Cardiac fibroblast (primary cell): ENCODE data around the gene SEMA4D.

Source experiments
- DNase-seq, 2 donors: peaks; one replicate each; pipeline versions ENCODE4 v3.0.0 to v3.0.0-alpha.2; 2010; ENCODE audit warnings: low read depth in 2 of 2
- H3K4me3 ChIP-seq, 2 donors: replicated peaks in 1 of 2; 1 replicate in 1 of 2; 2 replicates in 1 of 2; pipeline ENCODE4 v1.5.1; 2011; ENCODE audit warnings: low read depth in 2 of 2, low read length in 2 of 2, mild to moderate bottlenecking in 2 of 2, moderate library complexity in 1 of 2
- CTCF ChIP-seq: IDR thresholded peaks from one replicate; pipeline ENCODE4 v1.5.1; 2011; ENCODE audit warnings: low read depth, mild to moderate bottlenecking, low read length, inconsistent platforms

SEMA4D gene

GRCh38 chr9:89488131-89488530 is 9.8 kb downstream of the SEMA4D start:
- TF ChIP-seq CTCF, result no peak
- no peak for DNase-seq
- H3K4me3 ChIP-seq, result no peak overlapping the region

- H3K4me3 ChIP-seq, result no peak overlapping the region
- no peak for TF ChIP-seq CTCF
- no peak for DNase-seq
Observed at GRCh38 chr9:89486681-89487080, 11.2 kb downstream of the SEMA4D start.

- TF ChIP-seq CTCF, result no peak
- H3K4me3 ChIP-seq, result no peak overlapping the region
- DNase-seq, result no peak
Observed at GRCh38 chr9:89484475-89485404, 13.2 kb downstream of the SEMA4D start.

GRCh38 chr9:89483592-89484474 is 14.1 kb downstream of the SEMA4D start:
- no peak for DNase-seq
- TF ChIP-seq CTCF, result no peak
- no peak overlapping the region for H3K4me3 ChIP-seq

- H3K4me3 ChIP-seq, result no peak overlapping the region
- TF ChIP-seq CTCF, result no peak
- no peak for DNase-seq
Observed at GRCh38 chr9:89482901-89483361, 15.0 kb downstream of the SEMA4D start.

GRCh38 chr9:89482056-89482851 is 15.7 kb downstream of the SEMA4D start:
- DNase-seq, result no peak
- TF ChIP-seq CTCF, result no peak
- no peak overlapping the region for H3K4me3 ChIP-seq
